Panc1 (cell line): Measurements from ENCODE around the gene NOS1AP.

ENCODE experiments used
- CTCF ChIP-seq: fragments of 450-650 bp; IDR thresholded peaks from 2 replicates; pipeline ENCODE4 v1.5.1; 2017; ENCODE audit warnings: mild to moderate bottlenecking
- POLR2AphosphoS5 ChIP-seq: IDR thresholded peaks from 2 replicates; pipeline ENCODE4 v1.6.1; 2012; ENCODE audit warnings: mild to moderate bottlenecking, low read depth, low read length, moderate library complexity
- SIN3A ChIP-seq: IDR thresholded peaks from 2 replicates; pipeline ENCODE4 v1.6.1; 2012; ENCODE audit warnings: low read depth, mild to moderate bottlenecking, low read length, moderate library complexity, borderline replicate concordance; ENCODE audit not compliant: insufficient read depth
- TCF7L2 ChIP-seq: IDR thresholded peaks from 2 replicates; pipeline ENCODE4 v1.6.1; 2011; ENCODE audit warnings: mild to moderate bottlenecking, low read depth, low read length, inconsistent platforms
- TF ChIP-seq, protein P1 (sequence below), 2 experiments: IDR thresholded peaks; 2 replicates each; pipeline ENCODE4 v1.6.1; 2011 to 2012; ENCODE audit warnings: low read depth in 2 of 2, control low read depth in 1 of 2, low read length in 1 of 2, mild to moderate bottlenecking in 1 of 2, moderate library complexity in 1 of 2; ENCODE audit not compliant: insufficient read depth in 1 of 2

DNA sequence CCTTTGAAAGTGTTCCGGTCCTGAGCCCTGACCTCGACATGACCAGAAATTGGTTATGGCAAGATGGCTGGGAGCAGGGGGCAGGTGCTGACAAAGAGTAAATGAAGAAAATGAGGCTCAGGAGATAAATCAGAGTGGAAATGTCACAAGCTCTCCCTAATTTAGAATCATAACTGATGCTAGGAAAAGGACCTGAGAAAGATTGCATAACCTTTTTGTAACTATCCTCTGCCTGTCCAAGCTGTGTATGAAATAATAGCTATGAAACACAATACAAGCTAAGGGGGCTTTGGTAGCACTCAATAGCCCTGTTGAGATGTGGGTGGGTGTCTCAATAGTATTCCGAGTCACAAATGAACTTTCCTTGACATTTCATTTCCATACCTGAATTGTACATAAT is 12.9 kb upstream of the NOS1AP start:
- TF ChIP-seq CTCF = no peak
- no peak for TF ChIP-seq SIN3A
- no peak for TF ChIP-seq POLR2AphosphoS5
- TF ChIP-seq, protein P1, sequence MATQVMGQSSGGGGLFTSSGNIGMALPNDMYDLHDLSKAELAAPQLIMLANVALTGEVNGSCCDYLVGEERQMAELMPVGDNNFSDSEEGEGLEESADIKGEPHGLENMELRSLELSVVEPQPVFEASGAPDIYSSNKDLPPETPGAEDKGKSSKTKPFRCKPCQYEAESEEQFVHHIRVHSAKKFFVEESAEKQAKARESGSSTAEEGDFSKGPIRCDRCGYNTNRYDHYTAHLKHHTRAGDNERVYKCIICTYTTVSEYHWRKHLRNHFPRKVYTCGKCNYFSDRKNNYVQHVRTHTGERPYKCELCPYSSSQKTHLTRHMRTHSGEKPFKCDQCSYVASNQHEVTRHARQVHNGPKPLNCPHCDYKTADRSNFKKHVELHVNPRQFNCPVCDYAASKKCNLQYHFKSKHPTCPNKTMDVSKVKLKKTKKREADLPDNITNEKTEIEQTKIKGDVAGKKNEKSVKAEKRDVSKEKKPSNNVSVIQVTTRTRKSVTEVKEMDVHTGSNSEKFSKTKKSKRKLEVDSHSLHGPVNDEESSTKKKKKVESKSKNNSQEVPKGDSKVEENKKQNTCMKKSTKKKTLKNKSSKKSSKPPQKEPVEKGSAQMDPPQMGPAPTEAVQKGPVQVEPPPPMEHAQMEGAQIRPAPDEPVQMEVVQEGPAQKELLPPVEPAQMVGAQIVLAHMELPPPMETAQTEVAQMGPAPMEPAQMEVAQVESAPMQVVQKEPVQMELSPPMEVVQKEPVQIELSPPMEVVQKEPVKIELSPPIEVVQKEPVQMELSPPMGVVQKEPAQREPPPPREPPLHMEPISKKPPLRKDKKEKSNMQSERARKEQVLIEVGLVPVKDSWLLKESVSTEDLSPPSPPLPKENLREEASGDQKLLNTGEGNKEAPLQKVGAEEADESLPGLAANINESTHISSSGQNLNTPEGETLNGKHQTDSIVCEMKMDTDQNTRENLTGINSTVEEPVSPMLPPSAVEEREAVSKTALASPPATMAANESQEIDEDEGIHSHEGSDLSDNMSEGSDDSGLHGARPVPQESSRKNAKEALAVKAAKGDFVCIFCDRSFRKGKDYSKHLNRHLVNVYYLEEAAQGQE (IDR thresholded peaks at IDR 0.05; ENCODE audit: insufficient read depth in 1 of 2, low read depth in 2 of 2, low read length in 1 of 2) = no peak
- TF ChIP-seq TCF7L2 = no peak
